IMR-90 (cell line): ENCODE data around the gene PPP1R14C. TPM values are rescaled to one million over a fixed set of nuclear protein-coding genes. Genes with fewer than 3 reads are reported as not detected.

Experiments
- ATAC-seq: fragments of 200-7000 bp; cut with Tn5 transposase; 2 replicates; pipeline ENCODE4 v1.9.1; 2020; ENCODE audit warnings: low read depth, mild to moderate bottlenecking, moderate library complexity
- BruUV-seq: library from RNA; stranded (reverse); fragments of 400-500 nt; replicated peaks from 2 replicates; lab custom pipeline; 2021; lab: Mats Ljungman, UMichigan
- CTCF ChIA-PET: fragments of 300-600 bp; formaldehyde crosslinking; extraction: SDS; loops from one replicate; lab custom pipeline; 2021; ENCODE audit warnings: antibody characterized with exemption; lab: Yijun Ruan, JAX
- POLR2A ChIA-PET: fragments of 300-600 bp; sonication (Branson Sonifier 250); formaldehyde crosslinking; loops from one replicate; lab custom pipeline; 2022; ENCODE audit warnings: antibody characterized with exemption; ENCODE audit not compliant: unreplicated experiment; lab: Charles Lee
- DNase-seq: peaks from one replicate; pipeline ENCODE4 v3.0.0; 2013
- H2AFZ ChIP-seq: replicated peaks from 2 replicates; pipeline ENCODE3; 2013; ENCODE audit warnings: low read length, mild to moderate bottlenecking; ENCODE audit not compliant: poor library complexity
- H2AK5ac ChIP-seq: 2 replicates; pipeline ENCODE4 v1.6.1; 2013; ENCODE audit warnings: low read depth, low read length, inconsistent platforms
- H2AK9ac ChIP-seq: replicated peaks from 2 replicates; pipeline ENCODE3; 2013; ENCODE audit warnings: mild to moderate bottlenecking, low read depth, low read length, moderate library complexity; ENCODE audit not compliant: poor library complexity
- H2BK120ac ChIP-seq: 2 replicates; pipeline ENCODE4 v1.6.1; 2013; ENCODE audit warnings: low read depth, low read length, inconsistent platforms
- H2BK15ac ChIP-seq: 3 replicates; pipeline ENCODE4 v1.6.1; 2013; ENCODE audit warnings: low read depth, low read length, inconsistent platforms
- H2BK20ac ChIP-seq: 2 replicates; pipeline ENCODE4 v1.6.1; 2013; ENCODE audit warnings: low read depth, mild to moderate bottlenecking, inconsistent platforms, low read length, moderate library complexity
- H2BK5ac ChIP-seq: 2 replicates; pipeline ENCODE4 v1.6.1; 2013; ENCODE audit warnings: mild to moderate bottlenecking, low read depth, low read length, inconsistent platforms; ENCODE audit not compliant: poor library complexity, severe bottlenecking
- H3K14ac ChIP-seq: replicated peaks from 2 replicates; pipeline ENCODE4 v1.6.1; 2013; ENCODE audit warnings: low read depth, low read length, inconsistent platforms
- H3K18ac ChIP-seq: 2 replicates; pipeline ENCODE4 v1.6.1; 2013; ENCODE audit warnings: low read depth, low read length, control low read depth
- H3K23ac ChIP-seq: 2 replicates; pipeline ENCODE4 v1.6.1; 2013; ENCODE audit warnings: low read depth, low read length, inconsistent platforms
- H3K27ac ChIP-seq: 2 replicates; pipeline ENCODE4 v1.5.1; 2013; ENCODE audit warnings: mild to moderate bottlenecking, control low read depth, low read length; ENCODE audit not compliant: insufficient read depth
- H3K27me3 ChIP-seq: 2 replicates; pipeline ENCODE4 v1.6.1; 2013; ENCODE audit warnings: low read length; ENCODE audit not compliant: control insufficient read depth, insufficient read depth
- H3K36me3 ChIP-seq: 2 replicates; pipeline ENCODE4 v1.6.1; 2013; ENCODE audit warnings: low read length, mixed read lengths; ENCODE audit not compliant: control insufficient read depth, insufficient read depth
- H3K4ac ChIP-seq: 2 replicates; pipeline ENCODE4 v1.6.1; 2013; ENCODE audit warnings: low read depth, low read length, inconsistent platforms
- H3K4me1 ChIP-seq: 2 replicates; pipeline ENCODE4 v1.6.1; 2013; ENCODE audit warnings: low read length, mixed read lengths; ENCODE audit not compliant: control insufficient read depth, insufficient read depth
- H3K4me2 ChIP-seq: 2 replicates; pipeline ENCODE4 v1.6.1; 2013; ENCODE audit warnings: low read depth, mild to moderate bottlenecking, control low read depth, low read length, moderate library complexity
- H3K4me3 ChIP-seq: 2 replicates; pipeline ENCODE4 v1.5.1; 2013; ENCODE audit warnings: low read depth, mild to moderate bottlenecking, control low read depth, low read length, moderate library complexity; ENCODE audit not compliant: insufficient read depth
- H3K56ac ChIP-seq: 2 replicates; pipeline ENCODE4 v1.6.1; 2013; ENCODE audit warnings: low read length, inconsistent platforms; ENCODE audit not compliant: insufficient read depth; ENCODE audit errors: extremely low read depth
- H3K79me1 ChIP-seq, 2 experiments: 2 replicates each; pipeline ENCODE4 v1.6.1; 2013; ENCODE audit warnings: low read length in 2 of 2, inconsistent platforms in 1 of 2, low read depth in 1 of 2
- H3K9ac ChIP-seq: 2 replicates; pipeline ENCODE4 v1.6.1; 2013; ENCODE audit warnings: low read depth, low read length, control low read depth
- H3K9me1 ChIP-seq: 2 replicates; pipeline ENCODE4 v1.6.1; 2013; ENCODE audit warnings: low read length, inconsistent platforms; ENCODE audit not compliant: insufficient read depth
- H3K9me3 ChIP-seq: 2 replicates; pipeline ENCODE4 v1.6.1; 2013; ENCODE audit warnings: low read length; ENCODE audit not compliant: control insufficient read depth, insufficient read depth
- H4K20me1 ChIP-seq: 2 replicates; pipeline ENCODE4 v1.6.1; 2013; ENCODE audit warnings: low read length, inconsistent platforms; ENCODE audit not compliant: insufficient read depth
- H4K5ac ChIP-seq: 2 replicates; pipeline ENCODE4 v1.6.1; 2013; ENCODE audit warnings: mild to moderate bottlenecking, low read depth, low read length, control low read depth
- H4K8ac ChIP-seq, 2 experiments: 2 replicates each; pipeline ENCODE4 v1.6.1; 2013; ENCODE audit warnings: low read depth in 2 of 2, low read length in 2 of 2, control low read depth in 1 of 2, inconsistent platforms in 1 of 2
- H4K91ac ChIP-seq: 2 replicates; pipeline ENCODE4 v1.6.1; 2013; ENCODE audit warnings: low read depth, low read length, inconsistent platforms; ENCODE audit not compliant: insufficient read depth
- BHLHE40 ChIP-seq: fragments of 150-350 bp; IDR thresholded peaks from 2 replicates; pipeline ENCODE4 v1.6.1; 2016; ENCODE audit warnings: mild to moderate bottlenecking, low read depth, low read length
- CEBPB ChIP-seq: IDR thresholded peaks from 2 replicates; pipeline ENCODE4 v1.6.1; 2012; ENCODE audit warnings: low read depth, low read length, improper control_type of control experiment
- CHD1 ChIP-seq: IDR thresholded peaks from 2 replicates; pipeline ENCODE4 v1.6.1; 2012; ENCODE audit warnings: low read depth, low read length, improper control_type of control experiment
- CTCF ChIP-seq: conservative IDR thresholded peaks from 2 replicates; pipeline ENCODE4 v1.5.1; 2012; ENCODE audit warnings: mild to moderate bottlenecking, low read depth, low read length, improper control_type of control experiment
- FOS ChIP-seq: fragments of 150-350 bp; IDR thresholded peaks from 2 replicates; pipeline ENCODE4 v1.6.1; 2016; ENCODE audit warnings: low read depth, low read length
- MAFK ChIP-seq: IDR thresholded peaks from 2 replicates; pipeline ENCODE4 v1.6.1; 2012; ENCODE audit warnings: low read depth, low read length, improper control_type of control experiment
- MAZ ChIP-seq: IDR thresholded peaks from 2 replicates; pipeline ENCODE4 v1.6.1; 2012; ENCODE audit warnings: low read depth, mild to moderate bottlenecking, low read length, improper control_type of control experiment, moderate library complexity, borderline replicate concordance
- MXI1 ChIP-seq: IDR thresholded peaks from 2 replicates; pipeline ENCODE4 v1.6.1; 2012; ENCODE audit warnings: low read depth, mild to moderate bottlenecking, low read length, moderate library complexity, borderline replicate concordance
- NFE2L2 ChIP-seq: fragments of 150-350 bp; IDR thresholded peaks from 2 replicates; pipeline ENCODE4 v1.6.1; 2016; ENCODE audit warnings: low read depth, mild to moderate bottlenecking, low read length
- POLR2A ChIP-seq: IDR thresholded peaks from 2 replicates; pipeline ENCODE4 v1.6.1; 2012; ENCODE audit warnings: mild to moderate bottlenecking, low read depth, low read length
- RAD21 ChIP-seq: IDR thresholded peaks from 2 replicates; pipeline ENCODE4 v1.6.1; 2012; ENCODE audit warnings: low read length, improper control_type of control experiment
- RCOR1 ChIP-seq: IDR thresholded peaks from 2 replicates; pipeline ENCODE4 v1.6.1; 2012; ENCODE audit warnings: mild to moderate bottlenecking, low read length, improper control_type of control experiment; ENCODE audit not compliant: insufficient replicate concordance
- RFX5 ChIP-seq: IDR thresholded peaks from 2 replicates; pipeline ENCODE4 v1.8.0; 2012; ENCODE audit warnings: low read depth, mild to moderate bottlenecking, low read length, moderate library complexity
- SMC3 ChIP-seq: fragments of 150-350 bp; IDR thresholded peaks from 2 replicates; pipeline ENCODE4 v1.6.1; 2016; ENCODE audit warnings: low read depth, mild to moderate bottlenecking, antibody characterized with exemption, low read length, moderate library complexity
- USF2 ChIP-seq: fragments of 150-350 bp; IDR thresholded peaks from 2 replicates; pipeline ENCODE4 v1.6.1; 2017; ENCODE audit warnings: mild to moderate bottlenecking, antibody characterized with exemption, low read length, low read depth
- WGBS, 2 experiments: methylation state at CpG; one replicate each; pipeline versions ENCODE4 v1.1.5 to v1.1.7; 2013; ENCODE audit warnings: missing lambda C conversion rate in 2 of 2; ENCODE audit not compliant: insufficient read length in 1 of 2; ENCODE audit errors: extremely low coverage in 2 of 2; 5-methylcytosine and 5-hydroxymethylcytosine counted together
- dilution Hi-C: fragments of 300-500 bp; cut with HindIII; formaldehyde crosslinking; loops from one replicate; pipeline ENCODE4 v1.14.3; 2018; ENCODE audit warnings: low sequenced_read_pairs; ENCODE audit not compliant: unreplicated experiment
- in situ Hi-C: fragments of 300-500 bp; cut with MboI; formaldehyde crosslinking; loops from 3 replicates; pipeline ENCODE4 v1.14.3; 2019; ENCODE audit warnings: low sequenced_read_pairs, inconsistent platforms, mixed read lengths
- intact Hi-C: fragments of 100-400 bp; cut with micrococcal nuclease; formaldehyde crosslinking; loops from 2 replicates; pipeline ENCODE4 v1.10.0; 2022
- polyA plus RNA-seq, 3 experiments: library from polyadenylated mRNA; depleted of rRNA; stranded (reverse); fragments of >200 nt; gene quantifications; 2 replicates each; pipeline ENCODE4 v1.2.3, GENCODE V29; 2012; ENCODE audit warnings: low replicate concordance in 1 of 3
- total RNA-seq: library from RNA; depleted of rRNA; stranded (reverse); fragments of >200 nt; gene quantifications from 2 replicates; pipeline ENCODE4 v1.2.3, GENCODE V29; 2012
- TF ChIP-seq, protein P1 (sequence below): fragments of 150-350 bp; IDR thresholded peaks from 2 replicates; pipeline ENCODE4 v1.6.1; 2016; ENCODE audit warnings: low read depth, mild to moderate bottlenecking, low read length, moderate library complexity, borderline replicate concordance

The PPP1R14C gene
- total and polyA plus RNA-seq, 2 of the 4 experiments (the other 2 are of a cell fraction) = not detected

GRCh38 chr6:150167479-150167873 is 24.6 kb downstream of the PPP1R14C start:
- H3K18ac ChIP-seq = no peak overlapping the region
- no peak overlapping the region for H2BK5ac ChIP-seq
- H3K9me1 ChIP-seq = no peaks in the 10 kb centered on the region
- DNase-seq = no peak
- no peaks in the 10 kb centered on the region for H3K4me1 ChIP-seq
- dilution Hi-C loops (no loop called here), in situ Hi-C loops (no loop called here), intact Hi-C loops (no loop called here)
- POLR2A ChIA-PET = no interaction called here
- H3K36me3 ChIP-seq = no peaks in the 10 kb centered on the region
- no peak overlapping the region for H2AK5ac ChIP-seq
- no peak overlapping the region for H2AFZ ChIP-seq
- no peak overlapping the region for H3K56ac ChIP-seq
- H2AK9ac ChIP-seq = no peak overlapping the region
- H2BK120ac ChIP-seq = no peak overlapping the region
- ATAC-seq = no peak
- no peak overlapping the region for H4K5ac ChIP-seq
- no TSS peak for BruUV-seq
- H3K9me3 ChIP-seq = no peaks in the 10 kb centered on the region
- H2BK15ac ChIP-seq = no peak overlapping the region
- CTCF ChIA-PET = no interaction called here
- no peak overlapping the region for H3K27ac ChIP-seq
- no peak overlapping the region for H3K4me3 ChIP-seq
- no peaks in the 10 kb centered on the region for H3K79me1 ChIP-seq
- H4K20me1 ChIP-seq = no peaks in the 10 kb centered on the region
- no peak overlapping the region for H3K14ac ChIP-seq
- H3K9ac ChIP-seq = no peak overlapping the region
- no CpG with 5 or more reads among the region's 6 CpGs for WGBS, 2 experiments
- H4K91ac ChIP-seq = no peak overlapping the region
- H2BK20ac ChIP-seq = no peak overlapping the region
- no peak overlapping the region for H3K23ac ChIP-seq
- no peak overlapping the region for H4K8ac ChIP-seq
- TF ChIP-seq USF2 (no peak), RCOR1 (no peak), RFX5 (no peak), FOS (no peak), SMC3 (no peak), MXI1 (no peak), POLR2A (no peak), CTCF (no peak), CHD1 (no peak), RAD21 (no peak), BHLHE40 (no peak), MAFK (no peak), CEBPB (no peak), MAZ (no peak), NFE2L2 (no peak)
- TF ChIP-seq, protein P1, sequence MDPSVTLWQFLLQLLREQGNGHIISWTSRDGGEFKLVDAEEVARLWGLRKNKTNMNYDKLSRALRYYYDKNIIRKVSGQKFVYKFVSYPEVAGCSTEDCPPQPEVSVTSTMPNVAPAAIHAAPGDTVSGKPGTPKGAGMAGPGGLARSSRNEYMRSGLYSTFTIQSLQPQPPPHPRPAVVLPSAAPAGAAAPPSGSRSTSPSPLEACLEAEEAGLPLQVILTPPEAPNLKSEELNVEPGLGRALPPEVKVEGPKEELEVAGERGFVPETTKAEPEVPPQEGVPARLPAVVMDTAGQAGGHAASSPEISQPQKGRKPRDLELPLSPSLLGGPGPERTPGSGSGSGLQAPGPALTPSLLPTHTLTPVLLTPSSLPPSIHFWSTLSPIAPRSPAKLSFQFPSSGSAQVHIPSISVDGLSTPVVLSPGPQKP = no peak
- no peaks in the 10 kb centered on the region for H3K27me3 ChIP-seq
- no peak overlapping the region for H3K4ac ChIP-seq
- no peak overlapping the region for H3K4me2 ChIP-seq
